Measurements from ENCODE around the gene MYO7B.

- TF ChIP-seq, protein P1, sequence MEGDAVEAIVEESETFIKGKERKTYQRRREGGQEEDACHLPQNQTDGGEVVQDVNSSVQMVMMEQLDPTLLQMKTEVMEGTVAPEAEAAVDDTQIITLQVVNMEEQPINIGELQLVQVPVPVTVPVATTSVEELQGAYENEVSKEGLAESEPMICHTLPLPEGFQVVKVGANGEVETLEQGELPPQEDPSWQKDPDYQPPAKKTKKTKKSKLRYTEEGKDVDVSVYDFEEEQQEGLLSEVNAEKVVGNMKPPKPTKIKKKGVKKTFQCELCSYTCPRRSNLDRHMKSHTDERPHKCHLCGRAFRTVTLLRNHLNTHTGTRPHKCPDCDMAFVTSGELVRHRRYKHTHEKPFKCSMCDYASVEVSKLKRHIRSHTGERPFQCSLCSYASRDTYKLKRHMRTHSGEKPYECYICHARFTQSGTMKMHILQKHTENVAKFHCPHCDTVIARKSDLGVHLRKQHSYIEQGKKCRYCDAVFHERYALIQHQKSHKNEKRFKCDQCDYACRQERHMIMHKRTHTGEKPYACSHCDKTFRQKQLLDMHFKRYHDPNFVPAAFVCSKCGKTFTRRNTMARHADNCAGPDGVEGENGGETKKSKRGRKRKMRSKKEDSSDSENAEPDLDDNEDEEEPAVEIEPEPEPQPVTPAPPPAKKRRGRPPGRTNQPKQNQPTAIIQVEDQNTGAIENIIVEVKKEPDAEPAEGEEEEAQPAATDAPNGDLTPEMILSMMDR (IDR thresholded peaks at IDR 0.05): no peak; the same call in 2 of the 3 replicates
- no peak for TF ChIP-seq HDAC2 (IDR thresholded peaks at IDR 0.05)
- TF ChIP-seq POLR2A (IDR thresholded peaks at IDR 0.05; ENCODE audit: low read length): no peak
- TF ChIP-seq MYC (IDR thresholded peaks at IDR 0.05; ENCODE audit: borderline replicate concordance, low read length): no peak
- no peak for TF ChIP-seq MAX (IDR thresholded peaks at IDR 0.05)
- TF ChIP-seq BCL3 (IDR thresholded peaks at IDR 0.05): no peak
- no peak for TF ChIP-seq SMC3 (IDR thresholded peaks at IDR 0.05)
Observed at GRCh38 chr2:127527001-127527804, 8.3 kb upstream of the MYO7B start.

Measured in A549 (cell line).